ENCODE measurements around the gene DIRAS3.

DIRAS3 gene

GRCh38 chr1:68016381-68016780 lies 34.0 kb downstream of the DIRAS3 start:
- Histone ChIP-seq H3K4me2 (ENCODE audit: low read length) (no peak overlapping the region), H3K79me2 (ENCODE audit: insufficient read depth, low read length) (no peaks in the 10 kb centered on the region), H3K9me2 (ENCODE audit: low read depth, low read length) (no peaks in the 10 kb centered on the region), H3K27me3 (ENCODE audit: insufficient read depth, low read length) (no peaks in the 10 kb centered on the region), H3K27ac (ENCODE audit: low read depth, low read length, poor library complexity, severe bottlenecking) (no peak overlapping the region), H2AFZ (ENCODE audit: low read length) (no peak overlapping the region), H3K4me1 (ENCODE audit: insufficient read depth, low read length, severe bottlenecking) (no peaks in the 10 kb centered on the region), H4K20me1 (ENCODE audit: insufficient read depth, low read length) (no peaks in the 10 kb centered on the region), H3F3A (ENCODE audit: insufficient read depth, low read length) (no peaks in the 10 kb centered on the region), H3K9me3 (ENCODE audit: low read length) (no peaks in the 10 kb centered on the region), H3K9ac (ENCODE audit: low read length) (no peak overlapping the region), H3K4me3 (ENCODE audit: low read depth, low read length, poor library complexity, severe bottlenecking) (no peak overlapping the region), H3K36me3 (ENCODE audit: insufficient read depth, low read length) (no peaks in the 10 kb centered on the region)
- TF ChIP-seq CTCF (IDR thresholded peaks at IDR 0.05; ENCODE audit: low read length), result no peak
- TF ChIP-seq EZH2 (IDR thresholded peaks at IDR 0.05; ENCODE audit: borderline replicate concordance, low read length), result no peak

DNA sequence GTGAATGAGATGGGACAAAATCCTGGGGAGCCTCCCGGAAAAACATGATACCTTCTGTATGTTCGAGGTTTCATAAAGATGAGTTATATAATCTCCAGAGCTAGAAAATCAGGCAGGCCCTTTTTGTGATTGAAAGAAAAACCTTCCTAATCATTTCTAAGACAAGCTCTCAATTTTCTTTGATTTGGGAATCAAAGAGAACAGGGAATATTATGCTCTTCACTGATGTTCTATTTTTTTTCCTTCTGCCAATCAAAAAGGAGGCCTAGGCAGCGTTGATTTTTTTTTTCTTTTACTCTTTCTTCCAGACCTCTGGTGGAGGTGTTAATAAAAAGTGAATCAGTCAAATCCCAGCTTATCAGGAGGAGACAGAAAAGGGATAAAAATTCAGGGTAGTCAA lies 34.5 kb downstream of the DIRAS3 start:
- H3K36me3 ChIP-seq (ENCODE audit: insufficient read depth, low read length), result no peaks in the 10 kb centered on the region
- TF ChIP-seq EZH2 (IDR thresholded peaks at IDR 0.05; ENCODE audit: borderline replicate concordance, low read length) (no peak), CTCF (IDR thresholded peaks at IDR 0.05; ENCODE audit: low read length) (no peak)
- no peak overlapping the region for H3K4me2 ChIP-seq (ENCODE audit: low read length)
- H3K4me3 ChIP-seq (ENCODE audit: low read depth, low read length, poor library complexity, severe bottlenecking), result no peak overlapping the region
- H3K4me1 ChIP-seq (ENCODE audit: insufficient read depth, low read length, severe bottlenecking), result no peaks in the 10 kb centered on the region
- no peaks in the 10 kb centered on the region for H3K9me2 ChIP-seq (ENCODE audit: low read depth, low read length)
- no peak overlapping the region for H3K27ac ChIP-seq (ENCODE audit: low read depth, low read length, poor library complexity, severe bottlenecking)
- no peak overlapping the region for H3K9ac ChIP-seq (ENCODE audit: low read length)
- no peaks in the 10 kb centered on the region for H3F3A ChIP-seq (ENCODE audit: insufficient read depth, low read length)
- no peak overlapping the region for H2AFZ ChIP-seq (ENCODE audit: low read length)
- no peaks in the 10 kb centered on the region for H3K9me3 ChIP-seq (ENCODE audit: low read length)
- no peaks in the 10 kb centered on the region for H4K20me1 ChIP-seq (ENCODE audit: insufficient read depth, low read length)
- H3K79me2 ChIP-seq (ENCODE audit: insufficient read depth, low read length), result no peaks in the 10 kb centered on the region
- H3K27me3 ChIP-seq (ENCODE audit: insufficient read depth, low read length), result no peaks in the 10 kb centered on the region

DNA sequence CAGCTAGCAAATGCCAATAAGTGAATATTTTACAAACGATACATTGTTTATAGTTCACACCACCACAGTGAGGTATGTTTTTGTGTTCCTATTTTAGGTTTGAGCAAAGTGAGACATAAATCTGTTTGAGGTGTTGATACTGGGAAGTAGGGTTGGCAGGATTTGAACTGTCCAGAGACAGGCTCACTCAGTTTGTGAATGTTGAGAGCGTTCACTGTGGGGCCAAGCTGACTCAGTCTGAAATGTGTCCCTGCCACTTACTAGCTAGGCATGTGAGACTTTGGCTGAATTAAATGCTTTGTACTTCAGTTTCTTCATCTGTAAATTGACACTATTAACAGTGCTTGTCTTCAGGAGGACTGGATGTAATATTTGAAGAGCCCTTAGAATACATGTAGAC lies 35.1 kb downstream of the DIRAS3 start:
- Histone ChIP-seq H3K4me3 (ENCODE audit: low read depth, low read length, poor library complexity, severe bottlenecking) (no peak overlapping the region), H2AFZ (ENCODE audit: low read length) (no peak overlapping the region), H3K4me2 (ENCODE audit: low read length) (no peak overlapping the region), H3K9ac (ENCODE audit: low read length) (no peak overlapping the region), H3K36me3 (ENCODE audit: insufficient read depth, low read length) (no peaks in the 10 kb centered on the region), H3K4me1 (ENCODE audit: insufficient read depth, low read length, severe bottlenecking) (no peaks in the 10 kb centered on the region), H3K9me2 (ENCODE audit: low read depth, low read length) (no peaks in the 10 kb centered on the region), H3K79me2 (ENCODE audit: insufficient read depth, low read length) (no peaks in the 10 kb centered on the region), H3K9me3 (ENCODE audit: low read length) (no peaks in the 10 kb centered on the region), H3K27me3 (ENCODE audit: insufficient read depth, low read length) (no peaks in the 10 kb centered on the region), H3F3A (ENCODE audit: insufficient read depth, low read length) (no peaks in the 10 kb centered on the region), H4K20me1 (ENCODE audit: insufficient read depth, low read length) (no peaks in the 10 kb centered on the region), H3K27ac (ENCODE audit: low read depth, low read length, poor library complexity, severe bottlenecking) (no peak overlapping the region)
- TF ChIP-seq EZH2 (IDR thresholded peaks at IDR 0.05; ENCODE audit: borderline replicate concordance, low read length), result no peak
- TF ChIP-seq CTCF (IDR thresholded peaks at IDR 0.05; ENCODE audit: low read length), result no peak

Data from OCI-LY1 (cell line).